ENCODE measurements around the gene GALNT1. TPM values are rescaled to one million over a fixed set of nuclear protein-coding genes. Genes with fewer than 3 reads are reported as not detected.

The GALNT1 gene
- total RNA-seq, 4 donors from 2014 or later = 47.6 to 129 (median 73.5) TPM

GRCh38 chr18:35619464-35619863 is 37.9 kb downstream of the GALNT1 start:
- no peaks in the 10 kb centered on the region for H3K9me3 ChIP-seq
- H3K36me3 ChIP-seq = no peaks in the 10 kb centered on the region
- TF ChIP-seq CTCF (IDR thresholded peaks at IDR 0.05) (no peak), POLR2A (IDR thresholded peaks at IDR 0.05) (no peak)
- no peak for DNase-seq
- WGBS, 2 donors = 60 to 71% methylated on average over 4 of the region's 4 CpGs
- no peaks in the 10 kb centered on the region for H3K27me3 ChIP-seq
- no peak overlapping the region for H3K27ac ChIP-seq
- peaks cover 0 to 48% (median 17%) of the 10 kb centered on the region in 3 donors for H3K4me1 ChIP-seq
- intact Hi-C loops (cut with DNase I) = no loop called here
- no peak overlapping the region for H3K4me3 ChIP-seq

GRCh38 chr18:35619941-35620340 is 38.4 kb downstream of the GALNT1 start:
- 84 to 85% methylated on average over 4 of the region's 4 CpGs for WGBS, 2 donors
- DNase-seq = no peak
- Histone ChIP-seq H3K27me3 (no peaks in the 10 kb centered on the region), H3K27ac (no peak overlapping the region), H3K4me1 (peaks cover 0 to 48% (median 17%) of the 10 kb centered on the region in 3 donors), H3K9me3 (no peaks in the 10 kb centered on the region), H3K36me3 (no peaks in the 10 kb centered on the region), H3K4me3 (no peak overlapping the region)
- intact Hi-C loops (cut with DNase I) = no loop called here
- TF ChIP-seq POLR2A (IDR thresholded peaks at IDR 0.05) = no peak
- TF ChIP-seq CTCF (IDR thresholded peaks at IDR 0.05) = no peak

- intact Hi-C loops (cut with DNase I) = no loop called here
- no peaks in the 10 kb centered on the region for H3K9me3 ChIP-seq
- DNase-seq = no peak
- WGBS, 2 donors = 73 to 74% methylated on average over 3 of the region's 3 CpGs
- TF ChIP-seq POLR2A (IDR thresholded peaks at IDR 0.05) = no peak
- no peak for TF ChIP-seq CTCF (IDR thresholded peaks at IDR 0.05)
- no peak overlapping the region for H3K4me3 ChIP-seq
- no peaks in the 10 kb centered on the region for H3K36me3 ChIP-seq
- H3K27ac ChIP-seq = no peak overlapping the region
- H3K4me1 ChIP-seq = peaks cover 0 to 45% (median 17%) of the 10 kb centered on the region in 3 donors
- no peaks in the 10 kb centered on the region for H3K27me3 ChIP-seq
These were observed 39.2 kb downstream of the GALNT1 start for GRCh38 chr18:35620765-35621164.

- peaks cover 0 to 28% (median 0%) of the 10 kb centered on the region in 3 donors for H3K4me1 ChIP-seq
- H3K36me3 ChIP-seq = peaks cover 0 to 13% (median 6%) of the 10 kb centered on the region in 3 donors
- no peak for DNase-seq
- H3K27me3 ChIP-seq = no peaks in the 10 kb centered on the region
- intact Hi-C loops (cut with DNase I) = no loop called here
- H3K4me3 ChIP-seq = no peak overlapping the region
- H3K27ac ChIP-seq = no peak overlapping the region
- TF ChIP-seq CTCF (IDR thresholded peaks at IDR 0.05) = no peak
- no peak for TF ChIP-seq POLR2A (IDR thresholded peaks at IDR 0.05)
- peaks cover 0 to 14% (median 10%) of the 10 kb centered on the region in 3 donors for H3K9me3 ChIP-seq
These were observed 41.7 kb downstream of the GALNT1 start for GRCh38 chr18:35623255-35623654.

- peaks cover 0 to 17% (median 6%) of the 10 kb centered on the region in 3 donors for H3K36me3 ChIP-seq
- H3K4me3 ChIP-seq = no peak overlapping the region
- intact Hi-C loops (cut with DNase I) = no loop called here
- no peak for TF ChIP-seq CTCF (IDR thresholded peaks at IDR 0.05)
- no peak for TF ChIP-seq POLR2A (IDR thresholded peaks at IDR 0.05)
- peaks cover 0 to 21% (median 0%) of the 10 kb centered on the region in 3 donors for H3K4me1 ChIP-seq
- no peak for DNase-seq
- no peaks in the 10 kb centered on the region for H3K27me3 ChIP-seq
- H3K9me3 ChIP-seq = peaks cover 0 to 14% (median 10%) of the 10 kb centered on the region in 3 donors
- H3K27ac ChIP-seq = no peak overlapping the region
- WGBS, 2 donors = 74 to 82% methylated on average over 1 of the region's 1 CpG
These were observed 42.6 kb downstream of the GALNT1 start for GRCh38 chr18:35624146-35624545.

Data from esophagus squamous epithelium (tissue), 5 donors.